OCI-LY3 (cell line): Measurements from ENCODE around the gene GATAD2B.

Source experiments
- EZH2phosphoT487 ChIP-seq: fragments of 200-600 bp; shearing (Covaris generic); IDR thresholded peaks from 2 replicates; pipeline ENCODE4 v1.6.1; 2018; ENCODE audit warnings: antibody characterized with exemption, mixed run types, low read depth
- TF ChIP-seq, protein P1 (sequence below): fragments of 200-600, 300-600 bp; sonication (generic); IDR thresholded peaks from 2 replicates; pipeline ENCODE4 v1.5.1; 2014; ENCODE audit warnings: antibody characterized with exemption, low read length, low read depth

DNA sequence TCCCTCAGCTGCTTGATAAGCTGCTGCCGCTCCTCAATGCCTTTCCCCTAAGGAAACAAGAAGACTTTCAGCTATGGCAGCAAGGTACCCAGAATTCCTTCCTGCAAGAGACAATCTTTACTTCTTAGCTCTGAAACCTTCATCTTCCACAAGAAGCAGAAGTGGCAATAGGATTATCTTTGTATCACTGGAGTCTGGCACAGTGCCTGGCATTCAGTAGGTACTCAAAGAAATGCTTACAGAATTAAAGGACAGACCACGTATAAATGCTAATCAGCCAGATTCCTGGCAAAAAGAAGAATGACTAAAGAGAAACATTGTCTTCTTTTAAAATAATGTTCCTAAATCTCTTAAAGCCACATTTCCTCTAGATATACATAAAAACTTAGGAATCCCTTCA, 103.9 kb downstream of the GATAD2B start:
- TF ChIP-seq EZH2phosphoT487: no peak
- TF ChIP-seq, protein P1, sequence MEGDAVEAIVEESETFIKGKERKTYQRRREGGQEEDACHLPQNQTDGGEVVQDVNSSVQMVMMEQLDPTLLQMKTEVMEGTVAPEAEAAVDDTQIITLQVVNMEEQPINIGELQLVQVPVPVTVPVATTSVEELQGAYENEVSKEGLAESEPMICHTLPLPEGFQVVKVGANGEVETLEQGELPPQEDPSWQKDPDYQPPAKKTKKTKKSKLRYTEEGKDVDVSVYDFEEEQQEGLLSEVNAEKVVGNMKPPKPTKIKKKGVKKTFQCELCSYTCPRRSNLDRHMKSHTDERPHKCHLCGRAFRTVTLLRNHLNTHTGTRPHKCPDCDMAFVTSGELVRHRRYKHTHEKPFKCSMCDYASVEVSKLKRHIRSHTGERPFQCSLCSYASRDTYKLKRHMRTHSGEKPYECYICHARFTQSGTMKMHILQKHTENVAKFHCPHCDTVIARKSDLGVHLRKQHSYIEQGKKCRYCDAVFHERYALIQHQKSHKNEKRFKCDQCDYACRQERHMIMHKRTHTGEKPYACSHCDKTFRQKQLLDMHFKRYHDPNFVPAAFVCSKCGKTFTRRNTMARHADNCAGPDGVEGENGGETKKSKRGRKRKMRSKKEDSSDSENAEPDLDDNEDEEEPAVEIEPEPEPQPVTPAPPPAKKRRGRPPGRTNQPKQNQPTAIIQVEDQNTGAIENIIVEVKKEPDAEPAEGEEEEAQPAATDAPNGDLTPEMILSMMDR: no peak
